CD1c-positive myeloid dendritic cell (primary cell): Measurements from ENCODE around the gene PLEKHM3.
A peak's percentile ranks its signal among the peaks of the same experiment; 100 is the strongest.

Experiments
- DNase-seq: peaks from one replicate; pipeline ENCODE4 v3.0.0-alpha.2; 2016; ENCODE audit errors: extremely low spot score

Gene PLEKHM3

DNA sequence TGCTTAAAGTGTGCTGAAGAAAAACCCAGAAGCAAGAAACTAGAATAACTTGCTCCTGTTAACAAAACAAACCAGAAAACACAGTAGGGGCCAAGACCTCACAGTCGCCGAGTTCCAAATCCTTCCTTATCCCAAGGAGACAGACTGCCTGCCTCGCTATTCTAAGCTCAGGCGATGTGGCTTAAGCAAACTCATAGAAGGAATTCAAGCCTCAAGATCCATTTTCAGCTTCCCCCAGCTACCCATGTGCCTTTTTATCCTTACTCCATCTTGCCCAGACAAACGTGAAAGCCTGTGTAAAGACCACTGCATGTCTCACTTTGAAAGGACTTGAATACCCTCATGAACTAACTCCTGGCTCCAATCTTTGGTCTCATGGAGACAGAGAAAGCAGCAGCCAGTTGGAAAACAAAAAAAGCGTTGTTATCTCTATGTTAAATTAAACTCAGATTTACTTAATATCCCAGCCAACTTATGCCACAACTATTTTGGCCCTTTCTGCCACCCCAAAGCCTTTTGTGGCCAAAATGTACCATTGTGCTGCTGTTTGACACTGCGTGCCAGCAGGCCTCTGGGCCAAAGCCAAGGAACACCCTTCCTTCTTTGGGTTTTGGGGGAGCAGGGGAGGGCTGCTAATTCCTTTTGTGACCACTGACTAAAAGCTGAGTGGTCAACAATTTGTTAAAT is 132.5 kb downstream of the PLEKHM3 start:
- DNase-seq: no peak

- DNase-seq: no peak
Observed at GRCh38 chr2:207891086-207891844, 134.1 kb downstream of the PLEKHM3 start.

- DNase-seq: no peak
Observed at GRCh38 chr2:207887500-207887899, 137.8 kb downstream of the PLEKHM3 start.

DNA sequence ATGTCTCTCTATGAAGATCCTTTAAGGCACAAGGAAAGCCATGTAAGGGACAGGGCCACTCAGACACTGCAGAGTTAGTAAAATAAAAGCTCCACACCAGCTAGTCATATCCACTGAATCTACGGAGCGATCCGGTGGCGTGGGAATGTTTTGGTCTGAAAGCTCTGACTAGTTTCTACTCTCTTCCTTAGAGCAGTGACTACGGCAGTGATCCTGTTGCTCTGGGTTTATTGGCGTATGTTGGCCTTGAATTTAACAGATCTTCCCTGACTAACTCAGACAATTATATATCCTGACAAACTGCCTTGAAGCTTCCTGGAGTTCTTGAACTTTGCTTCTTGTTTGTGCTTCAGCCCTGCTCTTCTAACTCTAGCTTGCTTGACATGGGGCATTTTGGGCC is 140.3 kb downstream of the PLEKHM3 start:
- DNase-seq: no peak

- no peak for DNase-seq
Observed at GRCh38 chr2:207884127-207884526, 141.2 kb downstream of the PLEKHM3 start.

GRCh38 chr2:207883002-207883780 is 142.1 kb downstream of the PLEKHM3 start:
- DNase-seq: no peak

DNA sequence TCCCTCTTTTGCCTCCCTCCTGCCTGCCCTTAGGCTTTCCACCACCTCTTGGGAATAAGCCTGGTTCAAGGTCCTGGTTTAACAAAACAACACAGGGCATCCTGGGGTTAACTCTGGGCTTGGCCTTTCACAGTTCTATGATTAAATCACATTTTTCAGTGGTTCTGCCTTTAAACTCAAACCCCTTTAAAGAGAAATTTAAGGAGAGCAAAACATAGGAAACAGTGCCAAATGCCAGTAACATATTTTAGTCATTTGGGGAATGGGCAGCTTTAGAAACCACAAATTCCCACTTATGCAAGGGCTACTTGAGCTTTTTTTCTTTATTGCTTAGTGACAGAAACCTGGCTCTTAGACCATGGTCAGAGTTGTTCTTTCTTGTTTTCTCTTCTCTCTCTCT is 143.4 kb downstream of the PLEKHM3 start:
- no peak for DNase-seq

GRCh38 chr2:207879536-207879935 is 145.8 kb downstream of the PLEKHM3 start:
- no peak for DNase-seq

DNA sequence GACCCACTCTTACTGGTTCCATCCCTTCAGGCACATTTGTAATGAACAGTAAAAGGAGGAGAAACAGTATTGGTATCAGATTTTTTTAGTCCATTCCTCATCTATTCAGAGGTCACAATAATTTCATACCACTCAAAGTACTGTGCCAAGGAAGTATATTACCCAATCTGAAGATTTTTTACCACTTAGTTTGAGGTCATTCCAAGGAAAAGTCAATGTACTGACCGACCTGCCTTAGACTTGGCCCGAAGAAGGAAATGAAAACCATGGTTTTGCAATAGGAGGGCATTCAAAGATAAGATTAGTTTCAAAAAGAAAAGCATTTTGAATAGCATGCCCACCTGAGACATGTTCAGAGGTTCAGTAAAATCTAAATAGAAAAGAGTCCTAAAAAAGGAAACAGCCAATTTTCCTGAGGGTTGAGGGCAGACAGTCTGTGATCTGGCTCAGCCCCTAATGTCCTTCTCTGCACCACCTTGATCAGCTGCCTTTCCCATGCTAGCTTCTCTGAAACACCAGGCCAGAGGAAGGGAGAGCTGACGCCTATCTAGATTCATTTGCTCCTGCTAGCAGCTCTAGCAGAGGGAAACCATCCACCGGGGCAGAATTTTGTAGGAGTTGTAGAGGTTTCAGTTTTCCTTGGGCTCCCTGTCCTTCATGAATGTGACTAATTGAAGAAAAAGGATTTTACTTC is 148.3 kb downstream of the PLEKHM3 start:
- DNase-seq: no peak

GRCh38 chr2:207875473-207876212 is 149.7 kb downstream of the PLEKHM3 start:
- DNase-seq: no peak

- DNase-seq: no peak
Observed at GRCh38 chr2:207873794-207874193, 151.5 kb downstream of the PLEKHM3 start.

- no peak for DNase-seq
Observed at GRCh38 chr2:207871911-207872310, 153.4 kb downstream of the PLEKHM3 start.

DNA sequence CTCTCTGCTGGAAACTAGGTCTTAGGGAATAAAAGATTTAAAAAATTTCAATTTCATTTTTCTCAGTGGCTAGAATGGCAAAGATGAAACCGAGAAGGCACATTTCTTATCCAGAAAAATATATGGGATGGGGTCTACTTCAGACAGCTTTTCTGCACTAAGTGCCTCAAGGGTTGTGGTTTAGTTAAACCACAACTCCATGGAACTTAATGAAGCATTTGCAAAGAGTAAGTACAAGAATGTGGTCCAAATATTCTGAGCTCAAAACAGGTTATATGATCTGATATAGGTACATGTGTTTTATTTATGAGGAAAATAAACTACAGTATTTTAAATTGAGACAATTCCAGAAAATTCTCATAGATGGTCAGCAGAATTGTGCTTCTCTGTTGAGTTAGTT is 153.8 kb downstream of the PLEKHM3 start:
- DNase-seq: no peak

DNA sequence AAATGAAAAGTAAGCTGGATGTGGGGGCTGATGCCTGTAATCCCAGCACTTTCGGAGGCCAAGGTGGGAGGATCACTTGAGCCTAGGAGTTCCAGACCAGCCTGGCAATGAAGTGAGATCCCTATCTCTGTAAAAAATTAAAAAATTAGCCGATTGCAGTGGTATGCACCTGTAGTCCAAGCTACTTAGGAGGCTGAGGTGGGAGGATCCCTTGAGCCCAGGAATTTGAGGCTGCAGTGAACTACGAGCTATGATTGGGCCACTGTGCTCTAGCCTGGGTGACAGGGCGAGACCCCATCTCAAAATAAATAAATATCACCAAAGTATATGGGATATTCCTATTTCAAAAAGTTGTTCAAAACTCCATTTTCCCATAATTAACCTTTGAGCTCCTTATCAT is 154.5 kb downstream of the PLEKHM3 start:
- no peak for DNase-seq

- peak; percentile 50 for DNase-seq
Observed at GRCh38 chr2:207869784-207870778, 155.2 kb downstream of the PLEKHM3 start.

DNA sequence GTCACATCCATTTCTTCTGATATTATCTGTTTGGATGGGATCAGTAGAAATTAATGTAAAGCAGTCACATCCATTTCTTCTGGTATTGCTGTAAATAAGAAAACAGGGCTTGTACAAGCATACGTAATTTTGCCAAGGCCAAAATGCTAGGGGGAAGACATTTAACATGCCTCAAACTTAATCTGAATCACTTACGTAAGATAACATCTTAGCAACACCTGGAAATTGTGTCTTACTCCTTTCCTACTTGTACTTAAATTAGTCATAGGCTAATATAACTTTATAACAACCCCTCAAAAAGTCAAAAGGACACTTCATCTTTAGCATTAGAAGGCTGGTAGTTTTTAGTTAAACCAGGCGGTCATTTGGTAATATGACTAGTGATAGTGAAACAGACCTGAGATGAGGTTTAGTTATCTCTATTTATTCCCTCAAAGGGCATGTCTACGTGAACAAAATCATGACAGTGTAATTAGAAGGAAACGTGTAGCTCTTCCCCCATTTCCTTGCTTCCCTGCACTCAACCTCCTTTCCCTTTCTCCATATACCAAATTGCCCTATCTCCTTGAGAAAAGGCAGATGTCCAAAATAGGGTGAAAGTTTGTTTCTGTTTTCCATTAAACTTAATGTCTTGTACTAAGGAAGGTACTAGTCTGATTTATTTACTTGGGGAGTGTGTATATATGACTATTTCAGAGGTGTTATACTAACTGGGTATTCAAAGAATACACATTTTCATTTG is 156.3 kb downstream of the PLEKHM3 start:
- no peak for DNase-seq

DNA sequence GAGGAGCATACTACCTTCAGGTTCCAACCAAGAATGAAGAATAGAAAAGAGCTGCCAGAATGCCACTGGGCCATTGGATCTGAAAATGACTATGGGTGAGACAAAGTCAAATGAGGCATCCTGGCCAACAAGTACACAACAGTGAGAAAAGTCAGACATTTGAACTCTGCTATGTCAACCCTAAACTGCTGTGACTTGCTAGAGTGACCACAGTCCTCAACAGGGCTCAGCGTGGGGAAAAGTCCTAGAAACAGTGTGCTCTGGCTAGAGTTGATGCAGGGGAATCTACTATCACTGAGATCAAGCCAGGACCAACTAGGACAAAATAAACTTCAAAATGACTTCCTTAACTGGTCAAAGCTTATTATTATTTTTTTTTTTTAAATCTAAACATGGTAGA is 157.4 kb downstream of the PLEKHM3 start:
- no peak for DNase-seq

GRCh38 chr2:207867056-207867455 is 158.3 kb downstream of the PLEKHM3 start:
- no peak for DNase-seq

DNA sequence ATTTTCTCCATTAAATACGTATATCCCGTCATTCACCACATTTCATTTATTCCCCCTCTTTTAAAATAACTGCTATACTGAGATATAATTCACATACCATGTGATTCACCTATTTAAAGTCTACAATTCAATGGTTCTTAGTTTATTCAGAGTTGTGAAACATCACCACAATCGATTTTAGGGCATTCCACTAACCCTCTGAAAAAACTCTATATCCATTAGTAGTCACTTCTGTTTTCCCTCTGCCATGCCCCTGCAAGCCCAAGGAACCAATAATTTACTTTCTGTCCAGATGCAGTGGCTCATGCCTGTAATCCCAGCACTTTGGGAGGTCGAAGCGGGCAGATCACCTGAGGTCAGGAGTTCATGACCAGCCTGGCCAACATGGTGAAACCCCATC is 160.1 kb downstream of the PLEKHM3 start:
- no peak for DNase-seq
